Measurements from ENCODE around the gene DIO1. TPM values are rescaled to one million over a fixed set of nuclear protein-coding genes. Genes with fewer than 3 reads are reported as not detected.

The DIO1 gene
- total RNA-seq, 1 experiment from 2014 or later: not detected

DNA sequence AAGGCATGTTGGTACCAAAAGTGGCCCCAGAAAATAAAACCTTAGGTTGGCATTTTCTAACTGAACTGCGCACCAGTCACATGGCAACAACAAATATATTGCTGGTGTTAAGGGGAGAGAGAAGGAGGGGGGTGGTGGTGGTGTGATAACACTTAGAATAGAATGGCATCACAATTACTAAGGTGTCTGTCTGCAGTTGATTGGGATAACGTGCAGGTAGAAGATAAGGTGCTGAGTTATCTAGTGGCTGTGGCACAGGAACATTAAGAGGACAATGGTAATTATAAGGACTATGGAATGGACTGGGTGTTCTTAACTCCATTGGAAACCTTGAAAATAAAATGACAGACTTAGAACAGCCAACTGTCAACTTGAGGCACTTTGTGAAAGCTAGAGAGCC is 3.0 kb upstream of the DIO1 start:
- Histone ChIP-seq H3K4me3 (ENCODE audit: low read depth, low read length, poor library complexity, severe bottlenecking) (no peak overlapping the region), H3K36me3 (ENCODE audit: insufficient read depth, low read length, poor library complexity, severe bottlenecking) (no peaks in the 10 kb centered on the region), H3K9me3 (ENCODE audit: low read depth, low read length, poor library complexity, severe bottlenecking) (no peaks in the 10 kb centered on the region), H3K27me3 (replicated peaks; ENCODE audit: insufficient read depth, low read depth, low read length, poor library complexity) (no peaks in the 10 kb centered on the region), H3K4me1 (ENCODE audit: insufficient read depth, low read length, poor library complexity, severe bottlenecking) (no peaks in the 10 kb centered on the region), H3K27ac (ENCODE audit: low read depth, low read length, poor library complexity, severe bottlenecking) (no peak overlapping the region)
- ChIA-PET POLR2A (ENCODE audit: low non-redundant PET) (no interaction called here), CTCF (no interaction called here)
- TF ChIP-seq, protein P1, sequence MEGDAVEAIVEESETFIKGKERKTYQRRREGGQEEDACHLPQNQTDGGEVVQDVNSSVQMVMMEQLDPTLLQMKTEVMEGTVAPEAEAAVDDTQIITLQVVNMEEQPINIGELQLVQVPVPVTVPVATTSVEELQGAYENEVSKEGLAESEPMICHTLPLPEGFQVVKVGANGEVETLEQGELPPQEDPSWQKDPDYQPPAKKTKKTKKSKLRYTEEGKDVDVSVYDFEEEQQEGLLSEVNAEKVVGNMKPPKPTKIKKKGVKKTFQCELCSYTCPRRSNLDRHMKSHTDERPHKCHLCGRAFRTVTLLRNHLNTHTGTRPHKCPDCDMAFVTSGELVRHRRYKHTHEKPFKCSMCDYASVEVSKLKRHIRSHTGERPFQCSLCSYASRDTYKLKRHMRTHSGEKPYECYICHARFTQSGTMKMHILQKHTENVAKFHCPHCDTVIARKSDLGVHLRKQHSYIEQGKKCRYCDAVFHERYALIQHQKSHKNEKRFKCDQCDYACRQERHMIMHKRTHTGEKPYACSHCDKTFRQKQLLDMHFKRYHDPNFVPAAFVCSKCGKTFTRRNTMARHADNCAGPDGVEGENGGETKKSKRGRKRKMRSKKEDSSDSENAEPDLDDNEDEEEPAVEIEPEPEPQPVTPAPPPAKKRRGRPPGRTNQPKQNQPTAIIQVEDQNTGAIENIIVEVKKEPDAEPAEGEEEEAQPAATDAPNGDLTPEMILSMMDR (conservative IDR thresholded peaks at IDR 0.05; ENCODE audit: low read depth, low read length): no peak
- no peak for TF ChIP-seq EZH2 (IDR thresholded peaks at IDR 0.05; ENCODE audit: borderline replicate concordance, low read depth, low read length, poor library complexity, severe bottlenecking)
- intact Hi-C loops (cut with micrococcal nuclease; ENCODE audit: unreplicated experiment): no loop called here
- no peak for DNase-seq (ENCODE audit: low spot score)
- no TSS peak for BruUV-seq (replicated peaks)

DNA sequence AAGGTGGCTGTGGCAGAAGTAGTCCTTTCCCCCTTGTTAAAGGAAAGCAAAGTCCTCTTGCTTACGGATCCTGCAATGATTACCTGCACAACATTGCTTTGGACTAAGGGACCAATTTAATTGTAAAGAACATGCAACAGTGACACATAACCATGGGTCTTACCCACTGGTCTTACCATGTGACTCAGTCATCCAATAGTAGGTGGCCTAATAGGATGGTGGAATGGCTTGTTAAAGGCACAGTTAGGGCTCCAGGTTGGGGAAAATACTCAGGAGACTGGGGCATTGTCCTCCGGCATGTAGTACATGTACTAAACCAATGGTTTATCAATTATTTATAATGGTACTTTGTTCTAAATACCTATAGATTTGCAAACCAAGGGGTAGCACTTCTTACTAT is 2.3 kb upstream of the DIO1 start:
- BruUV-seq (replicated peaks): no TSS peak
- Histone ChIP-seq H3K27me3 (replicated peaks; ENCODE audit: insufficient read depth, low read depth, low read length, poor library complexity) (no peaks in the 10 kb centered on the region), H3K9me3 (ENCODE audit: low read depth, low read length, poor library complexity, severe bottlenecking) (no peaks in the 10 kb centered on the region), H3K36me3 (ENCODE audit: insufficient read depth, low read length, poor library complexity, severe bottlenecking) (no peaks in the 10 kb centered on the region), H3K4me1 (ENCODE audit: insufficient read depth, low read length, poor library complexity, severe bottlenecking) (no peaks in the 10 kb centered on the region), H3K4me3 (ENCODE audit: low read depth, low read length, poor library complexity, severe bottlenecking) (no peak overlapping the region), H3K27ac (ENCODE audit: low read depth, low read length, poor library complexity, severe bottlenecking) (no peak overlapping the region)
- no peak for DNase-seq (ENCODE audit: low spot score)
- intact Hi-C loops (cut with micrococcal nuclease; ENCODE audit: unreplicated experiment): no loop called here
- TF ChIP-seq, protein P1 (conservative IDR thresholded peaks at IDR 0.05; ENCODE audit: low read depth, low read length): no peak
- TF ChIP-seq EZH2 (IDR thresholded peaks at IDR 0.05; ENCODE audit: borderline replicate concordance, low read depth, low read length, poor library complexity, severe bottlenecking): no peak
- CTCF ChIA-PET: no interaction called here
- POLR2A ChIA-PET (ENCODE audit: low non-redundant PET): no interaction called here

DNA sequence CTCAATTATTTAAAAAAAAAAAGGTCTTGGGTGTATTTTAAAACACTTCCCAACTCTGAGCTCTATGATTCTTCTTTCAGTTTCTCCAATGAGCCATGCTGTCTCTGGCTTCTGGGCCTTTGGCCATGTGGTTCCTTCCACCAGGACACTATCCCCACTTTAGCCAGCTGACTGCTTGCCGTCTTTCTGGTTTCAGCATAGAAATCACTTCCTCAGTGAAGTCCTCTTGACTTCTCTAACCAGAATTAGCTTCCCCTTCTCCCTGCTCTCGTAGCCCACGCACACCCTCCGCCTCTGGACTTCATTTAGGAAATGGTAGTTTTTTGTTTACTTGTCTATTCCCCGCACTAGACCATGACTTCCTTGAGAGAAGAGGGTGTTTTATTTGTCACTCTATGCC is 1.1 kb upstream of the DIO1 start:
- no peak overlapping the region for H3K27ac ChIP-seq (ENCODE audit: low read depth, low read length, poor library complexity, severe bottlenecking)
- H3K4me3 ChIP-seq (ENCODE audit: low read depth, low read length, poor library complexity, severe bottlenecking): no peak overlapping the region
- H3K9me3 ChIP-seq (ENCODE audit: low read depth, low read length, poor library complexity, severe bottlenecking): no peaks in the 10 kb centered on the region
- BruUV-seq (replicated peaks): no TSS peak
- no peaks in the 10 kb centered on the region for H3K36me3 ChIP-seq (ENCODE audit: insufficient read depth, low read length, poor library complexity, severe bottlenecking)
- DNase-seq (ENCODE audit: low spot score): no peak
- TF ChIP-seq, protein P1 (conservative IDR thresholded peaks at IDR 0.05; ENCODE audit: low read depth, low read length): no peak
- TF ChIP-seq EZH2 (IDR thresholded peaks at IDR 0.05; ENCODE audit: borderline replicate concordance, low read depth, low read length, poor library complexity, severe bottlenecking): no peak
- no peaks in the 10 kb centered on the region for H3K27me3 ChIP-seq (replicated peaks; ENCODE audit: insufficient read depth, low read depth, low read length, poor library complexity)
- CTCF ChIA-PET: no interaction called here
- POLR2A ChIA-PET (ENCODE audit: low non-redundant PET): no interaction called here
- no peaks in the 10 kb centered on the region for H3K4me1 ChIP-seq (ENCODE audit: insufficient read depth, low read length, poor library complexity, severe bottlenecking)
- intact Hi-C loops (cut with micrococcal nuclease; ENCODE audit: unreplicated experiment): no loop called here

Measured in A673 (cell line).